Psoas muscle (tissue), 8 donors: Measurements from ENCODE around the gene SPAG7. TPM values are rescaled to one million over a fixed set of nuclear protein-coding genes. Genes with fewer than 3 reads are reported as not detected.
A peak's percentile ranks its signal among the peaks of the same experiment; 100 is the strongest.

Source experiments
- ATAC-seq, 4 donors: fragments of 200-7000 bp; cut with Tn5 transposase; one replicate each; pipeline ENCODE4 v1.9.1; 2020; ENCODE audit warnings: moderate library complexity in 3 of 4, mild to moderate bottlenecking in 2 of 4
- DNase-seq, 2 donors: peaks; one replicate each; pipeline ENCODE4 v3.0.0-alpha.2; 2020
- H3K27ac ChIP-seq: fragments of 200-600 bp; one replicate; pipeline ENCODE4 v1.8.0; 2022
- H3K27me3 ChIP-seq, 3 donors: fragments of 200-600 bp in 1 of 3; one replicate each; pipeline versions ENCODE4 v1.6.1 to v1.8.0; 2013 to 2022; ENCODE audit warnings: low read length in 2 of 3, mild to moderate bottlenecking in 2 of 3, moderate library complexity in 1 of 3; ENCODE audit not compliant: insufficient read depth in 3 of 3
- H3K36me3 ChIP-seq, 2 donors: fragments of 200-600 bp in 1 of 2; one replicate each; pipeline versions ENCODE4 v1.6.1 to v1.8.0; 2013 to 2022; ENCODE audit warnings: low read depth in 1 of 2, mild to moderate bottlenecking in 1 of 2, moderate library complexity in 1 of 2; ENCODE audit not compliant: insufficient read depth in 1 of 2
- H3K4me1 ChIP-seq: fragments of 200-600 bp; one replicate; pipeline ENCODE4 v1.8.0; 2022
- H3K4me3 ChIP-seq: fragments of 200-600 bp; one replicate; pipeline ENCODE4 v1.8.0; 2022; ENCODE audit warnings: mild to moderate bottlenecking
- H3K9me3 ChIP-seq: fragments of 200-600 bp; one replicate; pipeline ENCODE4 v1.8.0; 2022
- CTCF ChIP-seq: fragments of 200-600 bp; IDR thresholded peaks from one replicate; pipeline ENCODE4 v1.8.0; 2022; ENCODE audit warnings: antibody characterized with exemption
- WGBS, 3 donors: extraction: QIAGEN DNeasy Blood & Tissue Kit; methylation state at CpG; one replicate each; pipeline versions ENCODE4 v1.1.6 to v1.1.7; 2013; 5-methylcytosine and 5-hydroxymethylcytosine counted together
- intact Hi-C, 2 donors: fragments of 100-400 bp; cut with DNase I; formaldehyde crosslinking; loops; one replicate each; pipeline versions ENCODE4 v1.11.0 to v1.14.2; 2022
- polyA plus RNA-seq, 3 donors: library from polyadenylated mRNA; stranded (reverse); fragments of 200-250 nt; gene quantifications; one replicate each; pipeline ENCODE4 v1.2.3, GENCODE V29; 2013
- total RNA-seq, 4 donors: library from RNA; stranded (reverse); fragmentation: NEBNext Ultra II Directional in 2 of 4; extraction: Animal tissue kit (Norgen Biotek cat#: 25700) in 2 of 4; gene quantifications; one replicate each; pipeline versions ENCODE4 v1.2.1 to v1.2.4, GENCODE V29; 2021 to 2023
- donor health status: healthy with polysubstance abuse.
- donor health status: DM: no; HTN: no; CAD: no; lungs with moderate emphysema.
- donor health status: Bipolar disorder and iron deficiency.
- donor health status: healthy.
- donor health status: DM: yes; HTN: yes; CAD: no.
- donor health status: DM: no; HTN: no; CAD: no.
- donor health status: DM: no; HTN: no; CAD: no.
- donor health status: DM: yes; HTN: yes; CAD: no.

Gene SPAG7
- total and polyA plus RNA-seq, 7 donors: 79.2 to 179 (median 117) TPM

- Histone ChIP-seq H3K36me3 (peaks cover 0 to 51% of the 10 kb centered on the region in 2 donors), H3K27me3 (no peaks in the 10 kb centered on the region), H3K4me1 (peaks cover 33% of the 10 kb centered on the region), H3K9me3 (no peaks in the 10 kb centered on the region), H3K4me3 (peak overlapping the region; percentile 97), H3K27ac (peak overlapping the region; percentile 96)
- 60 to 61% (median 61%) methylated on average over 8 of the region's 8 CpGs for WGBS, 3 donors
- DNase-seq (peak in 1 of 2 donors; percentile 48), ATAC-seq (no peak)
- TF ChIP-seq CTCF: no peak
- intact Hi-C loops: loop anchor here (5.0 kb wide), 3 partner anchors 37 to 53 kb away; partner anchors contain the start of genes CAMTA2 (in 1 of the 2), INCA1 (in 1 of the 2) and KIF1C (in 1 of the 2)
These were observed 23.0 kb downstream of the SPAG7 start for GRCh38 chr17:4944554-4945175.

DNA sequence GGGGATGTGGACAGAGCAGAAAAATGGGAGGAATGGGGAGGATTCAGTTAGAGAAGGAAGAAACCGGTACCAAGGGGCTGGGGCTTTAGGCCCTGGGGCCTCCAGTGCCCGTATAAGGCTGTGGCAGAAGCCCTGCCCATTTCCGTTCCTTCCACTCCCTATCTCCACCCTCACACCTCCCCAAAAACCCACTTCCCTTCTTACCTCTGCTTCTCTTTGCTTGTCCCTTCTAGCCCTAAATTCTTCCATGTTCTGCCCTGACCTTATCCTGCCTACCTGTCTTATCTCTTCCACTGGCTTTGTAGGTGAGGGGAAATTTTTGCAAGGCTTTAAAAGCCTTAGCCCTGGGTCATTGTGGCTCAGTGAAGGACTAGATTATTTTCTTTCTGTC, 23.5 kb downstream of the SPAG7 start:
- Histone ChIP-seq H3K4me1 (peaks cover 33% of the 10 kb centered on the region), H3K27ac (peak overlapping the region; percentile 96), H3K27me3 (no peaks in the 10 kb centered on the region), H3K4me3 (no peak overlapping the region), H3K36me3 (peaks cover 0 to 51% of the 10 kb centered on the region in 2 donors), H3K9me3 (no peaks in the 10 kb centered on the region)
- DNase-seq: peak in 1 of 2 donors; percentile 39
- whole genome bisulfite sequencing, 3 donors: 45 to 61% (median 50%) methylated on average over 2 to 3 of the region's 3 CpGs
- ATAC-seq: no peak
- intact Hi-C loops: loop anchor here (5.0 kb wide), 3 partner anchors 37 to 53 kb away; partner anchors contain the start of genes CAMTA2 (in 1 of the 2), INCA1 (in 1 of the 2) and KIF1C (in 1 of the 2)
- TF ChIP-seq CTCF: no peak

GRCh38 chr17:4942760-4943508, 24.7 kb downstream of the SPAG7 start:
- peak overlapping the region; percentile 41 for H3K27ac ChIP-seq
- DNase-seq (no peak), ATAC-seq (no peak)
- H3K4me3 ChIP-seq: no peak overlapping the region
- H3K4me1 ChIP-seq: peaks cover 45% of the 10 kb centered on the region
- H3K36me3 ChIP-seq: peaks cover 0 to 57% of the 10 kb centered on the region in 2 donors
- TF ChIP-seq CTCF: no peak
- no peaks in the 10 kb centered on the region for H3K9me3 ChIP-seq
- 65 to 69% (median 66%) methylated on average over 13 of the region's 13 CpGs for WGBS, 3 donors
- intact Hi-C loops: loop anchor here (5.0 kb wide), 3 partner anchors 36 to 54 kb away; partner anchors contain the start of genes CAMTA2 (in 1 of the 2), INCA1 (in 1 of the 2) and KIF1C (in 1 of the 2)
- no peaks in the 10 kb centered on the region for H3K27me3 ChIP-seq

DNA sequence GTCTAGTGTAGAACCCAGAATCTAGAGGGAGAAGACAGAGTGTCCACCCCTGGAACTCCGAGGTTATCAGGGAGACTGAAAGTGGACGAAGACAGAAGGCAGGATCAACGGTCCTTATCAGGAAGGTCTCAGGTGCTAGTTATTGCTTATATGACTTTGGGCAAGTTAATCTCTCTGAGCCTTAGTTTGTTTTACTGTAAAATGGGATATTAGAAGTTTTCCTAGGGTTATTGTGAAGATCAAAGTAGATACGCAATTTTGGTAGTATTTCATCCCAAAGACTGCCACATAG, 26.4 kb downstream of the SPAG7 start:
- Histone ChIP-seq H3K4me3 (peak overlapping the region; percentile 80), H3K4me1 (peaks cover 52% of the 10 kb centered on the region), H3K9me3 (no peaks in the 10 kb centered on the region), H3K36me3 (peaks cover 0 to 67% of the 10 kb centered on the region in 2 donors), H3K27me3 (no peaks in the 10 kb centered on the region), H3K27ac (peak overlapping the region; percentile 95)
- no peak for DNase-seq
- intact Hi-C loops: loop anchor here (5.0 kb wide), 3 partner anchors 34 to 56 kb away; partner anchors contain the start of genes CAMTA2 (in 1 of the 2), INCA1 (in 1 of the 2) and KIF1C (in 1 of the 2)
- 50 to 60% (median 55%) methylated on average over 4 of the region's 4 CpGs for WGBS, 3 donors
- no peak for TF ChIP-seq CTCF
- no peak for ATAC-seq
